ENCODE results near the gene CPS1. TPM values are rescaled to one million over a fixed set of nuclear protein-coding genes. Genes with fewer than 3 reads are reported as not detected.

CPS1 gene
- total RNA-seq, 1 experiment from 2014 or later, result 0.84 TPM

- no peaks in the 10 kb centered on the region for H3K9me3 ChIP-seq
- no peak overlapping the region for H3K4me3 ChIP-seq (ENCODE audit: low read depth, low read length)
- no peaks in the 10 kb centered on the region for H3K4me1 ChIP-seq
- no peaks in the 10 kb centered on the region for H3K27me3 ChIP-seq (replicated peaks; ENCODE audit: control insufficient read depth, insufficient read depth, low read length)
- BruUV-seq (replicated peaks), result no TSS peak
- DNase-seq, result no peak
- intact Hi-C loops (cut with micrococcal nuclease; ENCODE audit: unreplicated experiment), result no loop called here
- H3K36me3 ChIP-seq (ENCODE audit: control insufficient read depth, insufficient read depth, low read length), result no peaks in the 10 kb centered on the region
- H3K9me3 Mint-ChIP-seq (ENCODE audit: unreplicated experiment), result no peaks in the 10 kb centered on the region
- no peaks in the 10 kb centered on the region for H3K4me1 Mint-ChIP-seq (ENCODE audit: low read depth, unreplicated experiment)
- H3K27ac Mint-ChIP-seq (ENCODE audit: unreplicated experiment), result no peak overlapping the region
- no peak overlapping the region for H3K4me3 Mint-ChIP-seq (ENCODE audit: unreplicated experiment)
- ChIA-PET POLR2A (no interaction called here), CTCF (no interaction called here)
- TF ChIP-seq, protein P1, sequence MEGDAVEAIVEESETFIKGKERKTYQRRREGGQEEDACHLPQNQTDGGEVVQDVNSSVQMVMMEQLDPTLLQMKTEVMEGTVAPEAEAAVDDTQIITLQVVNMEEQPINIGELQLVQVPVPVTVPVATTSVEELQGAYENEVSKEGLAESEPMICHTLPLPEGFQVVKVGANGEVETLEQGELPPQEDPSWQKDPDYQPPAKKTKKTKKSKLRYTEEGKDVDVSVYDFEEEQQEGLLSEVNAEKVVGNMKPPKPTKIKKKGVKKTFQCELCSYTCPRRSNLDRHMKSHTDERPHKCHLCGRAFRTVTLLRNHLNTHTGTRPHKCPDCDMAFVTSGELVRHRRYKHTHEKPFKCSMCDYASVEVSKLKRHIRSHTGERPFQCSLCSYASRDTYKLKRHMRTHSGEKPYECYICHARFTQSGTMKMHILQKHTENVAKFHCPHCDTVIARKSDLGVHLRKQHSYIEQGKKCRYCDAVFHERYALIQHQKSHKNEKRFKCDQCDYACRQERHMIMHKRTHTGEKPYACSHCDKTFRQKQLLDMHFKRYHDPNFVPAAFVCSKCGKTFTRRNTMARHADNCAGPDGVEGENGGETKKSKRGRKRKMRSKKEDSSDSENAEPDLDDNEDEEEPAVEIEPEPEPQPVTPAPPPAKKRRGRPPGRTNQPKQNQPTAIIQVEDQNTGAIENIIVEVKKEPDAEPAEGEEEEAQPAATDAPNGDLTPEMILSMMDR (IDR thresholded peaks at IDR 0.05; ENCODE audit: insufficient read depth in 1 of 2, low read depth in 1 of 2, low read length in 1 of 2, severe bottlenecking in 1 of 2, unreplicated experiment in 1 of 2), result no peak
- H3K36me3 Mint-ChIP-seq (ENCODE audit: insufficient read depth, unreplicated experiment), result no peaks in the 10 kb centered on the region
- no peaks in the 10 kb centered on the region for H3K27me3 Mint-ChIP-seq (ENCODE audit: insufficient read depth, unreplicated experiment)
These were observed 119.7 kb downstream of the CPS1 start for GRCh38 chr2:210676067-210676466.

DNA sequence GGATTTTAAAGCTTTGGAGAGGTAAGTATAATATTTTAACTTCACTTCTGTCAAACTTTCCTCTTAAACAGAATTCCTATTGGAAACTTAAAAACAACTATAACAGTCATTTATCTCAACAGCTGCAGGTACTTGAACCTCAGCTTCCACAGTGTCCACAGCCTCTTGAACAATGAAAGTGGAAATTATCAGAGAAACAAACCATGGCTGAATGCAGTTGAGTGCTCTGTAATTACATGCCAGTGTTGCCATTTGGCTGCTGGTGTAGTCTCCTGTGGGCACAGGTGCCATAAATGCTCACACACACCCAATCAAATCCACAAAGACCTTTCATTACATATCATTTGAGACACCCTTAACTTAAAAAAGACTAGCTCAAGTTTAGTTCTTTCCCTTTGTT is 125.1 kb downstream of the CPS1 start:
- BruUV-seq (replicated peaks), result no TSS peak
- H3K4me1 Mint-ChIP-seq (ENCODE audit: low read depth, unreplicated experiment), result peaks cover 5% of the 10 kb centered on the region
- no peak for DNase-seq
- H3K36me3 ChIP-seq (ENCODE audit: control insufficient read depth, insufficient read depth, low read length), result no peaks in the 10 kb centered on the region
- H3K4me3 ChIP-seq (ENCODE audit: low read depth, low read length), result no peak overlapping the region
- POLR2A ChIA-PET, result no interaction called here
- no peaks in the 10 kb centered on the region for H3K36me3 Mint-ChIP-seq (ENCODE audit: insufficient read depth, unreplicated experiment)
- H3K4me3 Mint-ChIP-seq (ENCODE audit: unreplicated experiment), result no peak overlapping the region
- intact Hi-C loops (cut with micrococcal nuclease; ENCODE audit: unreplicated experiment), result no loop called here
- no peaks in the 10 kb centered on the region for H3K27me3 Mint-ChIP-seq (ENCODE audit: insufficient read depth, unreplicated experiment)
- H3K9me3 Mint-ChIP-seq (ENCODE audit: unreplicated experiment), result no peaks in the 10 kb centered on the region
- no peaks in the 10 kb centered on the region for H3K4me1 ChIP-seq
- H3K9me3 ChIP-seq, result no peaks in the 10 kb centered on the region
- H3K27ac Mint-ChIP-seq (ENCODE audit: unreplicated experiment), result no peak overlapping the region
- no peaks in the 10 kb centered on the region for H3K27me3 ChIP-seq (replicated peaks; ENCODE audit: control insufficient read depth, insufficient read depth, low read length)
- TF ChIP-seq, protein P1 (IDR thresholded peaks at IDR 0.05; ENCODE audit: insufficient read depth in 1 of 2, low read depth in 1 of 2, low read length in 1 of 2, severe bottlenecking in 1 of 2, unreplicated experiment in 1 of 2), result no peak
- CTCF ChIA-PET, result no interaction called here

DNA sequence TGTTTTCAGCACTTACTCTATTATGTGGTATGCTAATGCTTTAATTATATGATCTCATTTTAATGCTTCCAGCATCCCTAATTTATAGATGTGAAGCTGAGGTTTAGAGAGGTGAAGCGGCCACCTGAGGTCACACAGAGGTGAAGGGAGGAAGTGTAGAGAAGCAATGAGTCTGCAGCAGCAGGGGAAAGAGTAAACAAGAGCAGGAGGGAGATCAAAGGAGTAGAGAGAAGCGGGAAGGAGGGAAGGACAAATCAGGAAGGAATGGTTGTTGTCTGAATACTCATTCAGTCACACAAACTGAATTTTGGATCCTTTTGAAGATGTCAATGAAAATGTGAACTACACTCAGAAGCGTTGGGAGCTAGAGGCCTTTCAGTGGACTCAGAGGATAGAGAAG is 130.0 kb downstream of the CPS1 start:
- Mint-ChIP-seq H3K9me3 (ENCODE audit: unreplicated experiment) (no peaks in the 10 kb centered on the region), H3K36me3 (ENCODE audit: insufficient read depth, unreplicated experiment) (no peaks in the 10 kb centered on the region), H3K4me1 (ENCODE audit: low read depth, unreplicated experiment) (peaks cover 8% of the 10 kb centered on the region), H3K27ac (ENCODE audit: unreplicated experiment) (no peak overlapping the region), H3K4me3 (ENCODE audit: unreplicated experiment) (no peak overlapping the region), H3K27me3 (ENCODE audit: insufficient read depth, unreplicated experiment) (peaks cover 3% of the 10 kb centered on the region)
- peaks cover 7% of the 10 kb centered on the region for H3K4me1 ChIP-seq
- no peaks in the 10 kb centered on the region for H3K27me3 ChIP-seq (replicated peaks; ENCODE audit: control insufficient read depth, insufficient read depth, low read length)
- H3K36me3 ChIP-seq (ENCODE audit: control insufficient read depth, insufficient read depth, low read length), result no peaks in the 10 kb centered on the region
- TF ChIP-seq, protein P1 (IDR thresholded peaks at IDR 0.05; ENCODE audit: insufficient read depth in 1 of 2, low read depth in 1 of 2, low read length in 1 of 2, severe bottlenecking in 1 of 2, unreplicated experiment in 1 of 2), result no peak
- ChIA-PET POLR2A (no interaction called here), CTCF (no interaction called here)
- DNase-seq, result no peak
- H3K9me3 ChIP-seq, result no peaks in the 10 kb centered on the region
- intact Hi-C loops (cut with micrococcal nuclease; ENCODE audit: unreplicated experiment), result no loop called here
- no TSS peak for BruUV-seq (replicated peaks)
- H3K4me3 ChIP-seq (ENCODE audit: low read depth, low read length), result no peak overlapping the region

All from Caco-2 (cell line).